UCSD-AML1 (cell line): Measurements from ENCODE around the gene NANOGP8.

Experiments used
- DNase-seq: peaks from one replicate; lab custom pipeline; 2025; ENCODE audit not compliant: unreplicated experiment; lab: John Stamatoyannopoulos, UW

The NANOGP8 gene

GRCh38 chr15:35061161-35061824, 23.8 kb downstream of the NANOGP8 start:
- no peak for DNase-seq

GRCh38 chr15:35060591-35060990, 24.5 kb downstream of the NANOGP8 start:
- DNase-seq = no peak

- DNase-seq = no peak
These were observed 26.5 kb downstream of the NANOGP8 start for GRCh38 chr15:35058534-35059054.

GRCh38 chr15:35055416-35056105, 29.5 kb downstream of the NANOGP8 start:
- DNase-seq = no peak

GRCh38 chr15:35054380-35054779, 30.7 kb downstream of the NANOGP8 start:
- no peak for DNase-seq

GRCh38 chr15:35047996-35048395, 37.1 kb downstream of the NANOGP8 start:
- no peak for DNase-seq

GRCh38 chr15:35047528-35047927, 37.6 kb downstream of the NANOGP8 start:
- DNase-seq = no peak

GRCh38 chr15:35043373-35044095, 41.6 kb downstream of the NANOGP8 start:
- no peak for DNase-seq

GRCh38 chr15:35040339-35041255, 44.5 kb downstream of the NANOGP8 start:
- DNase-seq = no peak

- DNase-seq = no peak
These were observed 46.3 kb downstream of the NANOGP8 start for GRCh38 chr15:35038626-35039451.
